Measurements from ENCODE around the gene MED13L. TPM values are rescaled to one million over a fixed set of nuclear protein-coding genes. Genes with fewer than 3 reads are reported as not detected.

MED13L gene
- total and polyA plus RNA-seq, 9 donors = 31.0 to 82.7 (median 44.9) TPM

DNA sequence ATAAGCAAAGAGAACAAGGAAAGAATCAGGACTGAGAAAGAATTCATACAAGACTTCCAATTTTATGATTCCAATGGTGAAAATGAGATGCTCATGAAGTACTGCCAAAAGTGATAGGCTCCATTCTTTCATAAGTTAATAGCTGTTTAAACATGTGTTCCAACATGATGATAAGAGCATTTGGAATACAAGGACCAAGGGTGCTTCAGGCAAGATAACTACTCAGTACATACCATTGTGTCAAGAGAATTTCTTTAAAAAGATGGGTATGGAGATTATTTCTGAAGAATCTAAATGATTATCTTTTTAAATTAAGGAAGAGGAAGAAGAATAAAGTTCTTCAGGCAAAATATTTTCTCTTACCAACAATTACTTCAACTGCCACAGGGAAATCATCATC, 258.1 kb downstream of the MED13L start:
- Histone ChIP-seq H3K9me3 (replicated peaks; ENCODE audit: control insufficient read depth, low read depth, low read length) (no peaks in the 10 kb centered on the region), H3K36me3 (ENCODE audit: control insufficient read depth, insufficient read depth, low read length) (peaks cover 9% of the 10 kb centered on the region), H3K27ac (ENCODE audit: low read length) (no peak overlapping the region), H3K4me1 (ENCODE audit: control insufficient read depth, insufficient read depth, low read length) (no peaks in the 10 kb centered on the region), H3K27me3 (ENCODE audit: control insufficient read depth, insufficient read depth, low read length) (no peaks in the 10 kb centered on the region), H3K4me3 (ENCODE audit: low read length) (no peak overlapping the region)
- no peak for DNase-seq

DNA sequence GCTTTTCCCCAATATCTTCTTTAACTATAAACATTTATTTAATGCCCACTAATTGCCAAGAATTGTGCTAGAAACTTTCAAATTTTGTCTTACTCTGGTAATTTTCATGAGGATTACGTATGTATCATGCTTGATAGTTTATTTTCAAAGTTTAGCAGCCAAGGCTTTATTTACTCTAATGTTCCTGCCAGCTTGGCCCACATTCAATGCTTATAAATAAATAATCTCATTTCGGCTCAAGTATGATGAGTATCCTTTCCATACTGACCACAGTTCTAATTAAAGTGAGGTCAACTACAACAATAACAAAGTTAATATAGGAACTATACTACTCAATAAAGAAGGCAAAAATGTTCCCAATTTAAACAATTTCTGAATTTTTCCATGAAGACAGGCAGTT, 259.2 kb downstream of the MED13L start:
- Histone ChIP-seq H3K27me3 (ENCODE audit: control insufficient read depth, insufficient read depth, low read length) (no peaks in the 10 kb centered on the region), H3K36me3 (ENCODE audit: control insufficient read depth, insufficient read depth, low read length) (peaks cover 9% of the 10 kb centered on the region), H3K4me1 (ENCODE audit: control insufficient read depth, insufficient read depth, low read length) (no peaks in the 10 kb centered on the region), H3K4me3 (ENCODE audit: low read length) (no peak overlapping the region), H3K27ac (ENCODE audit: low read length) (no peak overlapping the region), H3K9me3 (replicated peaks; ENCODE audit: control insufficient read depth, low read depth, low read length) (no peaks in the 10 kb centered on the region)
- WGBS (ENCODE audit: insufficient coverage) = no CpG with 5 or more reads among the region's 2 CpGs
- no peak for DNase-seq

GRCh38 chr12:116015525-116015924, 262.0 kb downstream of the MED13L start:
- DNase-seq = peak; percentile 76
- H3K27ac ChIP-seq (ENCODE audit: low read length) = no peak overlapping the region
- no peaks in the 10 kb centered on the region for H3K4me1 ChIP-seq (ENCODE audit: control insufficient read depth, insufficient read depth, low read length)
- no peak overlapping the region for H3K4me3 ChIP-seq (ENCODE audit: low read length)
- WGBS (ENCODE audit: insufficient coverage) = no CpG with 5 or more reads among the region's 1 CpG
- no peaks in the 10 kb centered on the region for H3K9me3 ChIP-seq (replicated peaks; ENCODE audit: control insufficient read depth, low read depth, low read length)
- peaks cover 15% of the 10 kb centered on the region for H3K36me3 ChIP-seq (ENCODE audit: control insufficient read depth, insufficient read depth, low read length)
- no peaks in the 10 kb centered on the region for H3K27me3 ChIP-seq (ENCODE audit: control insufficient read depth, insufficient read depth, low read length)

GRCh38 chr12:116012757-116013156, 264.7 kb downstream of the MED13L start:
- no peak overlapping the region for H3K4me3 ChIP-seq (ENCODE audit: low read length)
- no peaks in the 10 kb centered on the region for H3K4me1 ChIP-seq (ENCODE audit: control insufficient read depth, insufficient read depth, low read length)
- no peak overlapping the region for H3K27ac ChIP-seq (ENCODE audit: low read length)
- DNase-seq = no peak
- peaks cover 25% of the 10 kb centered on the region for H3K36me3 ChIP-seq (ENCODE audit: control insufficient read depth, insufficient read depth, low read length)
- no peaks in the 10 kb centered on the region for H3K27me3 ChIP-seq (ENCODE audit: control insufficient read depth, insufficient read depth, low read length)
- H3K9me3 ChIP-seq (replicated peaks; ENCODE audit: control insufficient read depth, low read depth, low read length) = no peaks in the 10 kb centered on the region
- no CpG with 5 or more reads among the region's 3 CpGs for WGBS (ENCODE audit: insufficient coverage)

DNA sequence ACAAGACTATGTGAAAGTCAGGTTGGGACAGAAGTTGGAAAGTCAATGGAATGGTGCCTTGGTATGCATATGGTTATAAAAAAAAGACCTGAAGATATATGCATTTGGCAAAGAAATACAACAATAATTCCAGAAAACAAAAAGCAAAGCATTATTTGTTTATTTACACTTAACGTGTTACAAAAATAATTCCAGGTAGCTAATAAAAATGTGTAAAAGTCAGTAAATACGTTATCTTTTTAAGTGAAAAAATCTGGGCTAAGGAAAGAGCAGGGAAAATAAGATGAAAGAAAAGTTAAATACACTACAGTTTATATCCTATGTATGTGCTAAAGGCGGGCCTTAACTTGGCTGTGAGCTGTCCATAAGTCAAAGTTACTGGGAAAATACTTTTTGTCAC, 266.3 kb downstream of the MED13L start:
- Histone ChIP-seq H3K36me3 (ENCODE audit: control insufficient read depth, insufficient read depth, low read length) (peaks cover 34% of the 10 kb centered on the region), H3K4me3 (ENCODE audit: low read length) (no peak overlapping the region), H3K9me3 (replicated peaks; ENCODE audit: control insufficient read depth, low read depth, low read length) (no peaks in the 10 kb centered on the region), H3K27me3 (ENCODE audit: control insufficient read depth, insufficient read depth, low read length) (no peaks in the 10 kb centered on the region), H3K27ac (ENCODE audit: low read length) (no peak overlapping the region), H3K4me1 (ENCODE audit: control insufficient read depth, insufficient read depth, low read length) (no peaks in the 10 kb centered on the region)
- WGBS (ENCODE audit: insufficient coverage) = no CpG with 5 or more reads among the region's 3 CpGs
- no peak for DNase-seq

GRCh38 chr12:116010467-116010866, 267.0 kb downstream of the MED13L start:
- H3K4me1 ChIP-seq (ENCODE audit: control insufficient read depth, insufficient read depth, low read length) = no peaks in the 10 kb centered on the region
- 86% methylated on average over 3 of the region's 3 CpGs for WGBS (ENCODE audit: insufficient coverage)
- no peaks in the 10 kb centered on the region for H3K27me3 ChIP-seq (ENCODE audit: control insufficient read depth, insufficient read depth, low read length)
- H3K27ac ChIP-seq (ENCODE audit: low read length) = no peak overlapping the region
- DNase-seq = no peak
- H3K36me3 ChIP-seq (ENCODE audit: control insufficient read depth, insufficient read depth, low read length) = peaks cover 38% of the 10 kb centered on the region
- H3K9me3 ChIP-seq (replicated peaks; ENCODE audit: control insufficient read depth, low read depth, low read length) = no peaks in the 10 kb centered on the region
- no peak overlapping the region for H3K4me3 ChIP-seq (ENCODE audit: low read length)

DNA sequence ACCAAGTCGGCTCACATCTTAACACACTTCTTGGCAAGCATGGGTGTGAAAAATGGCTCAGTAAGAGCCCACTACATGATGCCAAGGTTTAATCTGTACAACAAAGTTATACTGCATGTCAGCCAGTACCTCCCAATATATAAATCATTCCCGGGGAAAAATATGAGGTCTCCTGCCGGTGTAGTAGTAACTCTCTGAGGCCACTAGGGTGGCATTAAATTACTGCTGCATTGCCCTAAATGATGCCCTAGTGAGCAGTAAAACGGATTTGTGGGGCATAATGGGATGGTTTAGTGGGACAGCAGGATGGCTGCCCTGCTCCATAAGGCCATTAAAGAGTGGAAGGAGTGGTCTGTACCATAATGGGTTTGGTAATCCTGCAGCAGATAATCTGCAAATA, 267.7 kb downstream of the MED13L start:
- peaks cover 35% of the 10 kb centered on the region for H3K36me3 ChIP-seq (ENCODE audit: control insufficient read depth, insufficient read depth, low read length)
- WGBS (ENCODE audit: insufficient coverage) = 40% methylated on average over 1 of the region's 4 CpGs

GRCh38 chr12:116006141-116006540, 271.4 kb downstream of the MED13L start:
- H3K4me1 ChIP-seq (ENCODE audit: control insufficient read depth, insufficient read depth, low read length) = no peaks in the 10 kb centered on the region
- H3K27me3 ChIP-seq (ENCODE audit: control insufficient read depth, insufficient read depth, low read length) = no peaks in the 10 kb centered on the region
- H3K9me3 ChIP-seq (replicated peaks; ENCODE audit: control insufficient read depth, low read depth, low read length) = no peaks in the 10 kb centered on the region
- H3K4me3 ChIP-seq (ENCODE audit: low read length) = no peak overlapping the region
- no peak overlapping the region for H3K27ac ChIP-seq (ENCODE audit: low read length)
- no peak for DNase-seq
- 100% methylated on average over 2 of the region's 2 CpGs for WGBS (ENCODE audit: insufficient coverage)
- H3K36me3 ChIP-seq (ENCODE audit: control insufficient read depth, insufficient read depth, low read length) = peaks cover 34% of the 10 kb centered on the region

More for the DNA sequence above, 267.7 kb downstream of the MED13L start:
- Histone ChIP-seq H3K4me1 (ENCODE audit: control insufficient read depth, insufficient read depth, low read length) (no peaks in the 10 kb centered on the region), H3K27ac (ENCODE audit: low read length) (no peak overlapping the region), H3K4me3 (ENCODE audit: low read length) (no peak overlapping the region), H3K27me3 (ENCODE audit: control insufficient read depth, insufficient read depth, low read length) (no peaks in the 10 kb centered on the region), H3K9me3 (replicated peaks; ENCODE audit: control insufficient read depth, low read depth, low read length) (no peaks in the 10 kb centered on the region)
- DNase-seq = no peak

DNA sequence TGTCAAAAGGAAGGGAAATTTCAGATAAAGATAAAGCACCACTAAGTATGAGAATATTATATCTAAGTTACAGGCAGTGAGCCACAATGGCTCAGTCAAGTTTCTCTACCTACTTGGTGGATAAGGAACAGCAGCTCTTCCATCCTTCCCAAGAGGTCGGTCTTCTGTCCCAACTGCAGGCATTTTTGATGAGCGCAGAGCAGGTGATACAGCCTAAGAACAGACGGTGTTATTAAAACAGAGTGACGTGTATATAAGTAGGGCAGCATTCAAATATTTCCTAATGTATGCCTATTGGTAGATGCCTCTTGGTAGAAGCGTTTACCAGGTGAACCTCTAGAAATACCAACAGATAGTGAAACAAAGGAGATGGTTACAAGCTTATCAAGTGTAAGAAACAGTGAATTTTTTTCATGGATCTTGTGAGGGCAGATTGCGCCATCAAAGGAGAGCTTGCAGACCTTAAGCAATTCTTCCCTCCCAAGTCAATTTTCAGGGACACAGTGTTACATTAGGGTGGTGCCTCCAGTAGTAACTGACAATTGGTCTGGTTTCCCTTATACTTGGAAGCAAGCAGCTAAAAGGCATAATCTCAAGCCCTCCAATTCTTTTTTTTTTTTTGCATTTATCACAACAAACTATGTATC, 274.5 kb downstream of the MED13L start:
- no peak overlapping the region for H3K27ac ChIP-seq (ENCODE audit: low read length)
- DNase-seq = no peak
- no CpG with 5 or more reads among the region's 6 CpGs for WGBS (ENCODE audit: insufficient coverage)
- no peak overlapping the region for H3K4me3 ChIP-seq (ENCODE audit: low read length)
- peaks cover 3% of the 10 kb centered on the region for H3K4me1 ChIP-seq (ENCODE audit: control insufficient read depth, insufficient read depth, low read length)
- H3K27me3 ChIP-seq (ENCODE audit: control insufficient read depth, insufficient read depth, low read length) = no peaks in the 10 kb centered on the region
- no peaks in the 10 kb centered on the region for H3K9me3 ChIP-seq (replicated peaks; ENCODE audit: control insufficient read depth, low read depth, low read length)
- peaks cover 18% of the 10 kb centered on the region for H3K36me3 ChIP-seq (ENCODE audit: control insufficient read depth, insufficient read depth, low read length)

GRCh38 chr12:116000252-116000651, 277.2 kb downstream of the MED13L start:
- H3K9me3 ChIP-seq (replicated peaks; ENCODE audit: control insufficient read depth, low read depth, low read length) = no peaks in the 10 kb centered on the region
- no peak overlapping the region for H3K4me3 ChIP-seq (ENCODE audit: low read length)
- no peak for DNase-seq
- WGBS (ENCODE audit: insufficient coverage) = 83% methylated on average over 3 of the region's 5 CpGs
- peaks cover 3% of the 10 kb centered on the region for H3K4me1 ChIP-seq (ENCODE audit: control insufficient read depth, insufficient read depth, low read length)
- no peak overlapping the region for H3K27ac ChIP-seq (ENCODE audit: low read length)
- no peaks in the 10 kb centered on the region for H3K27me3 ChIP-seq (ENCODE audit: control insufficient read depth, insufficient read depth, low read length)
- H3K36me3 ChIP-seq (ENCODE audit: control insufficient read depth, insufficient read depth, low read length) = peaks cover 24% of the 10 kb centered on the region

DNA sequence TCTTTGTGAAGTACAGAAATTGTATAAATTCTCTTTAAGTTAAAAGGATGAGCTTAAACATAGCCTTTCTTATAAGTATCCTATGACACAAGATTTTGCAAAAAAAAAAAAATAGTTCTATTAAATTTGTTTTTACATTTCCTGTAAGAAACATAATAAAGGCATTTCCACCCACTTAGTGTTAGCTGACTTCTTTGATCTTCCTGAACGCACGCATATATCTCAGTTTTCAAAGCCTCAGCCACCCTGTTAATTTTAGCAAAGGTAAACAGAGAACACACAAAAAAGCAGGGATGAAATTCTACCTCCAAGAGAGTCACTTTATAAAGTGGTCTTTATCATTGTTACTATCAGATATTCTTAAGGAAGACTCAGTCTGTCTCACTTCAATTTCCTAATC, 277.9 kb downstream of the MED13L start:
- Histone ChIP-seq H3K27me3 (ENCODE audit: control insufficient read depth, insufficient read depth, low read length) (no peaks in the 10 kb centered on the region), H3K27ac (ENCODE audit: low read length) (no peak overlapping the region), H3K36me3 (ENCODE audit: control insufficient read depth, insufficient read depth, low read length) (peaks cover 30% of the 10 kb centered on the region), H3K4me1 (ENCODE audit: control insufficient read depth, insufficient read depth, low read length) (peaks cover 3% of the 10 kb centered on the region), H3K9me3 (replicated peaks; ENCODE audit: control insufficient read depth, low read depth, low read length) (no peaks in the 10 kb centered on the region), H3K4me3 (ENCODE audit: low read length) (no peak overlapping the region)
- no CpG with 5 or more reads among the region's 2 CpGs for WGBS (ENCODE audit: insufficient coverage)
- no peak for DNase-seq

All from muscle of leg (tissue), 11 donors.